Measurements from ENCODE around the gene GMDS.

GRCh38 chr6:1942834-1943233, 302.6 kb downstream of the GMDS start:
- no peak for TF ChIP-seq CTCF (conservative IDR thresholded peaks at IDR 0.05 in 1 of 2, IDR thresholded peaks at IDR 0.05 in 1 of 2; ENCODE audit: extremely low read depth in 1 of 2, insufficient read depth in 1 of 2, low read depth in 1 of 2, low read length in 2 of 2)
- no peak for TF ChIP-seq EZH2 (IDR thresholded peaks at IDR 0.05; ENCODE audit: borderline replicate concordance, low read length)
